GM12865 (cell line): ENCODE measurements around the gene SYNDIG1.

ENCODE experiments used
- DNase-seq: peaks from one replicate; pipeline ENCODE4 v3.0.0; 2010; ENCODE audit warnings: low read depth
- H3K4me3 ChIP-seq: 2 replicates; pipeline ENCODE4 v1.5.1; 2011; ENCODE audit warnings: mild to moderate bottlenecking, low read depth, low read length, control low read depth
- CTCF ChIP-seq: IDR thresholded peaks from 2 replicates; pipeline ENCODE4 v1.5.1; 2011; ENCODE audit warnings: low read length, control low read depth, low read depth, inconsistent platforms; ENCODE audit not compliant: insufficient read depth; ENCODE audit errors: missing control alignments

Gene SYNDIG1

DNA sequence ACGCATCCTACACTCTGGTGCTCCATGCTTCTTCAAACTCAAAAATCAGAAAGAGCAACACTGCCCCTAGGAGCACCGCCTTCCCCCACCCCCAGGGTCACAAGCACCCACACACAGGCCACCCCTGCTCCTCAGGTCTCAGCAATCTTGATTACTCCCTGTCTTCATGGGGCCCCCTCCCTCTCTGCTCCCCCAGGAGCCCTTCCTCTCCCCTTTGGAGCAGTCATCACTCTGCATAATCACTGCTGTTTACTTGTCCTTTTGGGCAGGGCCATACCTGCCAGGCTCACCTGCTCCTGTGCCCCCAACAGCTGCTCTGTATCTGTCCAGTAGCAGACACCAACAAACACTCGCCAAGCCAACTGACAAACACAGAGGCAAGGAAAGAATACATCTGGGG, 7.6 kb upstream of the SYNDIG1 start:
- TF ChIP-seq CTCF = no peak
- no peak overlapping the region for H3K4me3 ChIP-seq
- DNase-seq = no peak

DNA sequence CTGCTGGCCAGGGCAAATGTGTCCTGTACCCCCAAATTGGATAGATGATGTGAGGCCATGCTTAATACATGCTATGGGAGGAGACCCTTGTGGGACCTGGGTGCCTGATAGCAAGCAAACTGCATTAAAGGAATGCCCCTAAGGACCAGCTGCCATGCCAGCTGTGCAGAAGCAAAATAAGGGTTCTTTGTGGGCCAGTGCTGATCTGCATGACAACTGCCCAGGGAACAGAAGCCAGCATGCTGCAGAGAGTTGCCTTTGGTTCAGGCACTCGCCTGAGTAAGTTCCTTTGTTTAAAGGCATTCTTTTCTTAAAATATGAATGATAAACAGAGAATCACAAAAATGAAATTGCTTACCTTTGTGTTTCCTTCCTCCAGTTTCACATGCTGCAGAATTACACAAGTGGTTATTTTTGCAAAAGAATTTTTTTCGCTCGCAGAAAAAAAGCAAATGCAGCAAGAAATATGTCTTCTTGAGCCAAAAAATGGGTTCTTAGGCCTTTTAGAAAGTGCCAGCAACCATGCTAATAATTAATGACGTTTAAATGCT, 6.9 kb upstream of the SYNDIG1 start:
- no peak for TF ChIP-seq CTCF
- no peak overlapping the region for H3K4me3 ChIP-seq
- no peak for DNase-seq

GRCh38 chr20:24465159-24465558, 4.3 kb upstream of the SYNDIG1 start:
- H3K4me3 ChIP-seq = no peak overlapping the region
- TF ChIP-seq CTCF = no peak
- no peak for DNase-seq

GRCh38 chr20:24465730-24466129, 3.7 kb upstream of the SYNDIG1 start:
- no peak for TF ChIP-seq CTCF
- DNase-seq = no peak
- H3K4me3 ChIP-seq = no peak overlapping the region

- H3K4me3 ChIP-seq = no peak overlapping the region
- no peak for DNase-seq
- TF ChIP-seq CTCF = no peak
Observed at GRCh38 chr20:24468401-24469115, 871 bp upstream of the SYNDIG1 start.

GRCh38 chr20:24469894-24470745, 691 bp downstream of the SYNDIG1 start:
- H3K4me3 ChIP-seq = no peak overlapping the region
- DNase-seq = no peak
- TF ChIP-seq CTCF = no peak
